Activated CD4-positive, CD25-positive, alpha-beta regulatory T cell treated with anti-CD3 and anti-CD28 coated beads, Interleukin-2, amount 50 U/mL, for 16 hours (primary cell): Measurements from ENCODE around the gene STAG3.
"Not testable (repeated sequence)": the region's sequence is repeated elsewhere in the genome, so short reads cannot be mapped to it uniquely, and the experiment has no call there.

Experiments used
- DNase-seq: peaks from one replicate; pipeline ENCODE4 v3.0.0-alpha.2; 2020; ENCODE audit warnings: low read depth, low spot score

The STAG3 gene

GRCh38 chr7:100177045-100178001 lies at the start of gene STAG3, which contains the start of gene GPC2:
TSS of gene STAG3 (plus strand) at chr7:100177918. CDS start at chr7:100180557, 2,639 bp downstream.
TSS of gene GPC2 (minus strand) at chr7:100177381. CDS start at chr7:100177199, 182 bp downstream.
- peak; percentile 90 for DNase-seq

- DNase-seq, result no peak
Observed at GRCh38 chr7:100128637-100128963, 49.1 kb upstream of the STAG3 start.

- not testable (repeated sequence) for DNase-seq
Observed at GRCh38 chr7:100130220-100130607, 47.5 kb upstream of the STAG3 start.

GRCh38 chr7:100130608-100131453 lies 46.9 kb upstream of the STAG3 start:
- DNase-seq, result peak; percentile 53

- DNase-seq, result no peak
Observed at GRCh38 chr7:100132126-100132525, 45.6 kb upstream of the STAG3 start.

GRCh38 chr7:100132697-100133151 lies 45.0 kb upstream of the STAG3 start:
- DNase-seq, result no peak

GRCh38 chr7:100137851-100138760 lies 39.6 kb upstream of the STAG3 start:
- DNase-seq, result no peak

GRCh38 chr7:100141555-100141949 lies 36.2 kb upstream of the STAG3 start:
- no peak for DNase-seq

- DNase-seq, result no peak
Observed at GRCh38 chr7:100142461-100142860, 35.3 kb upstream of the STAG3 start.

GRCh38 chr7:100146350-100146749 lies 31.4 kb upstream of the STAG3 start:
- not testable (repeated sequence) for DNase-seq

- no peak for DNase-seq
Observed at GRCh38 chr7:100147278-100147677, 30.4 kb upstream of the STAG3 start.

GRCh38 chr7:100148225-100148558 lies 29.5 kb upstream of the STAG3 start:
- DNase-seq, result no peak

- DNase-seq, result peak; percentile 96
Observed at GRCh38 chr7:100148559-100149328, 29.0 kb upstream of the STAG3 start, which contains the start of gene LAMTOR4. TSS of gene LAMTOR4 (plus strand) at chr7:100148918. CDS start at chr7:100148973, 55 bp downstream.

- DNase-seq, result no peak
Observed at GRCh38 chr7:100152404-100152803, 25.3 kb upstream of the STAG3 start.

GRCh38 chr7:100152937-100153666 lies 24.6 kb upstream of the STAG3 start:
- DNase-seq, result no peak

- no peak for DNase-seq
Observed at GRCh38 chr7:100153708-100154535, 23.8 kb upstream of the STAG3 start.

- DNase-seq, result no peak
Observed at GRCh38 chr7:100154651-100155491, 22.8 kb upstream of the STAG3 start.
